ENCODE measurements around the gene DDX31. TPM values are rescaled to one million over a fixed set of nuclear protein-coding genes. Genes with fewer than 3 reads are reported as not detected.

DDX31 gene
- total and polyA plus RNA-seq, 2 donors, result 9.9 to 11.8 TPM

GRCh38 chr9:132637351-132637750 lies 32.4 kb downstream of the DDX31 start:
- peaks cover 0 to 4% of the 10 kb centered on the region in 2 donors for H3K4me1 ChIP-seq (ENCODE audit: control insufficient read depth in 2 of 2, insufficient read depth in 2 of 2, low read length in 2 of 2)
- DNase-seq (ENCODE audit: low read depth in 6 of 9, low spot score in 9 of 9), result no peak
- no peak overlapping the region for H3K4me3 ChIP-seq (ENCODE audit: low read length in 2 of 2)
- no peaks in the 10 kb centered on the region for H3K9me3 ChIP-seq (ENCODE audit: control insufficient read depth in 2 of 2, insufficient read depth in 1 of 2, low read length in 1 of 2)
- H3K27me3 ChIP-seq (ENCODE audit: control insufficient read depth in 2 of 2, insufficient read depth in 1 of 2, low read length in 1 of 2), result no peaks in the 10 kb centered on the region
- WGBS, result 94% methylated on average over 12 of the region's 12 CpGs
- H3K27ac ChIP-seq (ENCODE audit: low read depth in 1 of 2, low read length in 1 of 2), result no peak overlapping the region
- H3K36me3 ChIP-seq (ENCODE audit: control insufficient read depth in 2 of 2, insufficient read depth in 2 of 2, low read length in 1 of 2), result peaks cover 7 to 37% of the 10 kb centered on the region in 2 donors

GRCh38 chr9:132634327-132634726 lies 35.5 kb downstream of the DDX31 start:
- WGBS, result 98% methylated on average over 3 of the region's 3 CpGs
- H3K4me1 ChIP-seq (ENCODE audit: control insufficient read depth in 2 of 2, insufficient read depth in 2 of 2, low read length in 2 of 2), result peaks cover 0 to 4% of the 10 kb centered on the region in 2 donors
- no peaks in the 10 kb centered on the region for H3K27me3 ChIP-seq (ENCODE audit: control insufficient read depth in 2 of 2, insufficient read depth in 1 of 2, low read length in 1 of 2)
- H3K27ac ChIP-seq (ENCODE audit: low read depth in 1 of 2, low read length in 1 of 2), result no peak overlapping the region
- no peak overlapping the region for H3K4me3 ChIP-seq (ENCODE audit: low read length in 2 of 2)
- no peak for DNase-seq (ENCODE audit: low read depth in 6 of 9, low spot score in 9 of 9)
- no peaks in the 10 kb centered on the region for H3K9me3 ChIP-seq (ENCODE audit: control insufficient read depth in 2 of 2, insufficient read depth in 1 of 2, low read length in 1 of 2)
- peaks cover 20 to 29% of the 10 kb centered on the region in 2 donors for H3K36me3 ChIP-seq (ENCODE audit: control insufficient read depth in 2 of 2, insufficient read depth in 2 of 2, low read length in 1 of 2)

- Histone ChIP-seq H3K27ac (ENCODE audit: low read depth in 1 of 2, low read length in 1 of 2) (no peak overlapping the region), H3K4me3 (ENCODE audit: low read length in 2 of 2) (no peak overlapping the region), H3K4me1 (ENCODE audit: control insufficient read depth in 2 of 2, insufficient read depth in 2 of 2, low read length in 2 of 2) (peaks cover 0 to 4% of the 10 kb centered on the region in 2 donors), H3K27me3 (ENCODE audit: control insufficient read depth in 2 of 2, insufficient read depth in 1 of 2, low read length in 1 of 2) (no peaks in the 10 kb centered on the region), H3K9me3 (ENCODE audit: control insufficient read depth in 2 of 2, insufficient read depth in 1 of 2, low read length in 1 of 2) (no peaks in the 10 kb centered on the region), H3K36me3 (ENCODE audit: control insufficient read depth in 2 of 2, insufficient read depth in 2 of 2, low read length in 1 of 2) (peaks cover 27 to 32% of the 10 kb centered on the region in 2 donors)
- DNase-seq (ENCODE audit: low read depth in 6 of 9, low spot score in 9 of 9), result no peak
- 96% methylated on average over 7 of the region's 7 CpGs for WGBS
These were observed 37.2 kb downstream of the DDX31 start for GRCh38 chr9:132632413-132633129.

GRCh38 chr9:132631685-132632084 lies 38.1 kb downstream of the DDX31 start:
- 97% methylated on average over 7 of the region's 7 CpGs for WGBS

GRCh38 chr9:132631280-132631679 lies 38.5 kb downstream of the DDX31 start:
- Histone ChIP-seq H3K4me3 (ENCODE audit: low read length in 2 of 2) (no peak overlapping the region), H3K27me3 (ENCODE audit: control insufficient read depth in 2 of 2, insufficient read depth in 1 of 2, low read length in 1 of 2) (no peaks in the 10 kb centered on the region), H3K4me1 (ENCODE audit: control insufficient read depth in 2 of 2, insufficient read depth in 2 of 2, low read length in 2 of 2) (no peaks in the 10 kb centered on the region), H3K9me3 (ENCODE audit: control insufficient read depth in 2 of 2, insufficient read depth in 1 of 2, low read length in 1 of 2) (no peaks in the 10 kb centered on the region), H3K27ac (ENCODE audit: low read depth in 1 of 2, low read length in 1 of 2) (no peak overlapping the region), H3K36me3 (ENCODE audit: control insufficient read depth in 2 of 2, insufficient read depth in 2 of 2, low read length in 1 of 2) (peaks cover 25 to 30% of the 10 kb centered on the region in 2 donors)
- WGBS, result 94% methylated on average over 5 of the region's 5 CpGs
- DNase-seq (ENCODE audit: low read depth in 6 of 9, low spot score in 9 of 9), result no peak

More at GRCh38 chr9:132631685-132632084, 38.1 kb downstream of the DDX31 start:
- Histone ChIP-seq H3K4me1 (ENCODE audit: control insufficient read depth in 2 of 2, insufficient read depth in 2 of 2, low read length in 2 of 2) (peaks cover 0 to 3% of the 10 kb centered on the region in 2 donors), H3K4me3 (ENCODE audit: low read length in 2 of 2) (no peak overlapping the region), H3K27me3 (ENCODE audit: control insufficient read depth in 2 of 2, insufficient read depth in 1 of 2, low read length in 1 of 2) (no peaks in the 10 kb centered on the region), H3K9me3 (ENCODE audit: control insufficient read depth in 2 of 2, insufficient read depth in 1 of 2, low read length in 1 of 2) (no peaks in the 10 kb centered on the region), H3K27ac (ENCODE audit: low read depth in 1 of 2, low read length in 1 of 2) (no peak overlapping the region), H3K36me3 (ENCODE audit: control insufficient read depth in 2 of 2, insufficient read depth in 2 of 2, low read length in 1 of 2) (peaks cover 28 to 29% of the 10 kb centered on the region in 2 donors)
- no peak for DNase-seq (ENCODE audit: low read depth in 6 of 9, low spot score in 9 of 9)

- DNase-seq (ENCODE audit: low read depth in 6 of 9, low spot score in 9 of 9), result no peak
- H3K27ac ChIP-seq (ENCODE audit: low read depth in 1 of 2, low read length in 1 of 2), result peak overlapping the region; percentile 11 to 45
- no peaks in the 10 kb centered on the region for H3K4me1 ChIP-seq (ENCODE audit: control insufficient read depth in 2 of 2, insufficient read depth in 2 of 2, low read length in 2 of 2)
- WGBS, result 91% methylated on average over 3 of the region's 3 CpGs
- no peaks in the 10 kb centered on the region for H3K27me3 ChIP-seq (ENCODE audit: control insufficient read depth in 2 of 2, insufficient read depth in 1 of 2, low read length in 1 of 2)
- H3K9me3 ChIP-seq (ENCODE audit: control insufficient read depth in 2 of 2, insufficient read depth in 1 of 2, low read length in 1 of 2), result no peaks in the 10 kb centered on the region
- no peak overlapping the region for H3K4me3 ChIP-seq (ENCODE audit: low read length in 2 of 2)
- peaks cover 25 to 34% of the 10 kb centered on the region in 2 donors for H3K36me3 ChIP-seq (ENCODE audit: control insufficient read depth in 2 of 2, insufficient read depth in 2 of 2, low read length in 1 of 2)
These were observed 39.0 kb downstream of the DDX31 start for GRCh38 chr9:132630811-132631210.

GRCh38 chr9:132630116-132630515 lies 39.7 kb downstream of the DDX31 start:
- DNase-seq (ENCODE audit: low read depth in 6 of 9, low spot score in 9 of 9), result no peak
- no peaks in the 10 kb centered on the region for H3K4me1 ChIP-seq (ENCODE audit: control insufficient read depth in 2 of 2, insufficient read depth in 2 of 2, low read length in 2 of 2)
- no peak overlapping the region for H3K4me3 ChIP-seq (ENCODE audit: low read length in 2 of 2)
- H3K36me3 ChIP-seq (ENCODE audit: control insufficient read depth in 2 of 2, insufficient read depth in 2 of 2, low read length in 1 of 2), result peaks cover 25 to 34% of the 10 kb centered on the region in 2 donors
- no peaks in the 10 kb centered on the region for H3K27me3 ChIP-seq (ENCODE audit: control insufficient read depth in 2 of 2, insufficient read depth in 1 of 2, low read length in 1 of 2)
- peak overlapping the region in 1 of 2 donors; percentile 15 for H3K27ac ChIP-seq (ENCODE audit: low read depth in 1 of 2, low read length in 1 of 2)
- WGBS, result 95% methylated on average over 9 of the region's 9 CpGs
- no peaks in the 10 kb centered on the region for H3K9me3 ChIP-seq (ENCODE audit: control insufficient read depth in 2 of 2, insufficient read depth in 1 of 2, low read length in 1 of 2)

GRCh38 chr9:132628746-132629145 lies 41.0 kb downstream of the DDX31 start:
- Histone ChIP-seq H3K36me3 (ENCODE audit: control insufficient read depth in 2 of 2, insufficient read depth in 2 of 2, low read length in 1 of 2) (peaks cover 22 to 34% of the 10 kb centered on the region in 2 donors), H3K9me3 (ENCODE audit: control insufficient read depth in 2 of 2, insufficient read depth in 1 of 2, low read length in 1 of 2) (no peaks in the 10 kb centered on the region), H3K27ac (ENCODE audit: low read depth in 1 of 2, low read length in 1 of 2) (no peak overlapping the region), H3K4me3 (ENCODE audit: low read length in 2 of 2) (no peak overlapping the region), H3K4me1 (ENCODE audit: control insufficient read depth in 2 of 2, insufficient read depth in 2 of 2, low read length in 2 of 2) (no peaks in the 10 kb centered on the region), H3K27me3 (ENCODE audit: control insufficient read depth in 2 of 2, insufficient read depth in 1 of 2, low read length in 1 of 2) (no peaks in the 10 kb centered on the region)
- WGBS, result 97% methylated on average over 8 of the region's 8 CpGs
- no peak for DNase-seq (ENCODE audit: low read depth in 6 of 9, low spot score in 9 of 9)

GRCh38 chr9:132627594-132627993 lies 42.2 kb downstream of the DDX31 start:
- Histone ChIP-seq H3K4me3 (ENCODE audit: low read length in 2 of 2) (no peak overlapping the region), H3K36me3 (ENCODE audit: control insufficient read depth in 2 of 2, insufficient read depth in 2 of 2, low read length in 1 of 2) (peaks cover 29 to 34% of the 10 kb centered on the region in 2 donors), H3K27me3 (ENCODE audit: control insufficient read depth in 2 of 2, insufficient read depth in 1 of 2, low read length in 1 of 2) (no peaks in the 10 kb centered on the region), H3K9me3 (ENCODE audit: control insufficient read depth in 2 of 2, insufficient read depth in 1 of 2, low read length in 1 of 2) (no peaks in the 10 kb centered on the region), H3K27ac (ENCODE audit: low read depth in 1 of 2, low read length in 1 of 2) (no peak overlapping the region), H3K4me1 (ENCODE audit: control insufficient read depth in 2 of 2, insufficient read depth in 2 of 2, low read length in 2 of 2) (no peaks in the 10 kb centered on the region)
- WGBS, result 98% methylated on average over 11 of the region's 11 CpGs
- no peak for DNase-seq (ENCODE audit: low read depth in 6 of 9, low spot score in 9 of 9)
